ENCODE results near the gene TJAP1. TPM values are rescaled to one million over a fixed set of nuclear protein-coding genes. Genes with fewer than 3 reads are reported as not detected.

The TJAP1 gene
- total RNA-seq, 3 donors from 2014 or later, result 20.8 to 33.8 (median 26.3) TPM

- no peak for ATAC-seq
- TF ChIP-seq, protein P1, sequence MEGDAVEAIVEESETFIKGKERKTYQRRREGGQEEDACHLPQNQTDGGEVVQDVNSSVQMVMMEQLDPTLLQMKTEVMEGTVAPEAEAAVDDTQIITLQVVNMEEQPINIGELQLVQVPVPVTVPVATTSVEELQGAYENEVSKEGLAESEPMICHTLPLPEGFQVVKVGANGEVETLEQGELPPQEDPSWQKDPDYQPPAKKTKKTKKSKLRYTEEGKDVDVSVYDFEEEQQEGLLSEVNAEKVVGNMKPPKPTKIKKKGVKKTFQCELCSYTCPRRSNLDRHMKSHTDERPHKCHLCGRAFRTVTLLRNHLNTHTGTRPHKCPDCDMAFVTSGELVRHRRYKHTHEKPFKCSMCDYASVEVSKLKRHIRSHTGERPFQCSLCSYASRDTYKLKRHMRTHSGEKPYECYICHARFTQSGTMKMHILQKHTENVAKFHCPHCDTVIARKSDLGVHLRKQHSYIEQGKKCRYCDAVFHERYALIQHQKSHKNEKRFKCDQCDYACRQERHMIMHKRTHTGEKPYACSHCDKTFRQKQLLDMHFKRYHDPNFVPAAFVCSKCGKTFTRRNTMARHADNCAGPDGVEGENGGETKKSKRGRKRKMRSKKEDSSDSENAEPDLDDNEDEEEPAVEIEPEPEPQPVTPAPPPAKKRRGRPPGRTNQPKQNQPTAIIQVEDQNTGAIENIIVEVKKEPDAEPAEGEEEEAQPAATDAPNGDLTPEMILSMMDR (IDR thresholded peaks at IDR 0.05), result no peak
- intact Hi-C loops (cut with DNase I, micrococcal nuclease), result no loop called here
- no peaks in the 10 kb centered on the region for H3K9me3 ChIP-seq
- no peak for DNase-seq
- no peak overlapping the region for H3K4me3 ChIP-seq
- H3K36me3 ChIP-seq (ENCODE audit: low read depth), result no peaks in the 10 kb centered on the region
- peaks cover 7% of the 10 kb centered on the region for H3K4me1 ChIP-seq (ENCODE audit: low read depth)
These were observed 11.4 kb downstream of the TJAP1 start for GRCh38 chr6:43488667-43489276.

GRCh38 chr6:43489277-43490072 is 12.1 kb downstream of the TJAP1 start:
- no peak for DNase-seq
- H3K36me3 ChIP-seq (ENCODE audit: low read depth), result no peaks in the 10 kb centered on the region
- no peak for ATAC-seq
- no peak overlapping the region for H3K4me3 ChIP-seq
- intact Hi-C loops (cut with DNase I, micrococcal nuclease), result no loop called here
- TF ChIP-seq, protein P1 (IDR thresholded peaks at IDR 0.05), result no peak
- no peaks in the 10 kb centered on the region for H3K9me3 ChIP-seq
- peaks cover 7% of the 10 kb centered on the region for H3K4me1 ChIP-seq (ENCODE audit: low read depth)

- no peak overlapping the region for H3K4me3 ChIP-seq
- TF ChIP-seq, protein P1 (IDR thresholded peaks at IDR 0.05), result no peak
- DNase-seq, result no peak
- peaks cover 7% of the 10 kb centered on the region for H3K4me1 ChIP-seq (ENCODE audit: low read depth)
- no peaks in the 10 kb centered on the region for H3K9me3 ChIP-seq
- no peaks in the 10 kb centered on the region for H3K36me3 ChIP-seq (ENCODE audit: low read depth)
- no peak for ATAC-seq
- intact Hi-C loops (cut with DNase I, micrococcal nuclease), result no loop called here
These were observed 13.2 kb downstream of the TJAP1 start for GRCh38 chr6:43490523-43490939.

DNA sequence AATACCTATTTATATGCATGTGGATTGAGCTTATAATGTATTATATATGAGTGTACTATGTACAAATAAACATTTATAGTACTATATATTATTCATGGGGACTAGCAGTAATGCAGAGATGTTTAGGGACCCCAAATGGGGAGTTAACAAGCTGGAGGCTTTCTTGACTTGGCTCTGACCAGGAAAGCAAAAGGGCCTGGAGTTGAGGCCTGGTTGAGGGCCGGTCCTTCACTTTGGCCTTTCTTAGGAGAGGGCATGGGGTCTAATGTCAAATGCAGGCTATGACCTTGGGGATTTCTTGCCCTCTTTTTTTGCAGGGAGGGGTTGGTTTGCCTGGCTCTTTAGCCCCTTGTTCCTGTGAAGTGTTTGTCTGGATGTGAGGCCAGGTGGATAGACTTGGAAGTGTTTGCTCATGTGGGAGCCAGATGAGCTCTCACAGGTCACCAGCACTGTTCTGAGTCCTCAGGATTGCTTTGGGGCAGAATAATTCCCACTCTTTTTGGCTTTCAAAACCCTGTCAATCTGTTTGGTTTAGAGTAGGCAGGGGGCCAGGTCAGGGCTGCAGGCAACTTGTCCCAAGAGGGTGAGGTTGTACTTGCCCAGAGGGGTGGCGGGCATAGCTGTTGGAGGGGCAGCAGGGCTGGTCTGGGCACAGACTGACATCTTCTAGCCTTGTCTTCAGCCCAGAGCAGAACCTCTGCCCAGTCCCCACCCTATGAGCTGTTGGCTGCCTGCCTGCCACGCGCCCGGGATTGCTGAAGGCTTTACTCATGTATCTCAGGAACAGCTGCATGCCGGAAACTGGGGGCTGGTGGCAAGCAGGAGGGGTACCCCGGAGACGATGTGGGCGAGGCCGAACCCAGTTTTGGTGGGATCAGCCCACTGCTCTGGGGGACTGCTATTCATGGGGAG is 14.6 kb downstream of the TJAP1 start:
- H3K4me3 ChIP-seq, result no peak overlapping the region
- TF ChIP-seq, protein P1 (IDR thresholded peaks at IDR 0.05), result no peak
- H3K4me1 ChIP-seq (ENCODE audit: low read depth), result peaks cover 7% of the 10 kb centered on the region
- peak; percentile 65 for ATAC-seq
- no peaks in the 10 kb centered on the region for H3K36me3 ChIP-seq (ENCODE audit: low read depth)
- H3K9me3 ChIP-seq, result no peaks in the 10 kb centered on the region
- intact Hi-C loops (cut with DNase I, micrococcal nuclease), result no loop called here
- DNase-seq, result peak; percentile 73 to 76 (median 76)

- peaks cover 7% of the 10 kb centered on the region for H3K4me1 ChIP-seq (ENCODE audit: low read depth)
- TF ChIP-seq, protein P1 (IDR thresholded peaks at IDR 0.05), result no peak
- intact Hi-C loops (cut with DNase I, micrococcal nuclease), result no loop called here
- no peak overlapping the region for H3K4me3 ChIP-seq
- DNase-seq, result no peak
- H3K36me3 ChIP-seq (ENCODE audit: low read depth), result no peaks in the 10 kb centered on the region
- no peaks in the 10 kb centered on the region for H3K9me3 ChIP-seq
- no peak for ATAC-seq
These were observed 15.3 kb downstream of the TJAP1 start for GRCh38 chr6:43492673-43493072.

Measured in mucosa of descending colon (tissue), 3 donors.